Hindlimb muscle (tissue), 1 donor: ENCODE measurements around the gene DCP1A. TPM values are rescaled to one million over a fixed set of nuclear protein-coding genes. Genes with fewer than 3 reads are reported as not detected.
"Not testable (repeated sequence)": the region's sequence is repeated elsewhere in the genome, so short reads cannot be mapped to it uniquely, and the experiment has no call there.

ENCODE experiments used
- DNase-seq: peaks from one replicate; pipeline ENCODE4 v3.0.0-alpha.2; 2013
- polyA plus RNA-seq: library from polyadenylated mRNA; unstranded; fragments of 120-200 nt; gene quantifications from one replicate; pipeline ENCODE4 v1.2.1, GENCODE V29; 2013; ENCODE audit not compliant: insufficient read length

The DCP1A gene
- polyA plus RNA-seq, 1 donor = 20.5 TPM

DNA sequence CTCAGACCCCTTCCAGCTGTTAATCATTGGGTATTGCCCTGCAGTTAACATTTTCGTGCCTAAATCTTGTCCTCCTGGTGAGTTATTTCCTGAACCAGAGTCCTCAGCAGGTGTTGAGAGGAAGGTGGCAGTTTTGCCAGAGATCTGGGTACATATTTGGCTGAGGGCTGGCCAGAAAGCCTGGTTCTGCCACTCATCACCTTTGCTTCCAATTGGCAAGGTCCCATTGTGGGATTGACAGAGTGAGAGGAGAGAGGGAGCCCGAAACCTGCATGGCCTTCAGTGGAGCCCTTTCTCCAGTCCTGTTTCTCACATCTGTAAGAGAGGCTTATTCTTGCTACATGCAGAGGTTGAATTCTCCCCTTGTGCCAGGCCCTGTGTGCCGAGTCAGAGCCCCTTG is 82.6 kb downstream of the DCP1A start:
- DNase-seq = no peak

DNA sequence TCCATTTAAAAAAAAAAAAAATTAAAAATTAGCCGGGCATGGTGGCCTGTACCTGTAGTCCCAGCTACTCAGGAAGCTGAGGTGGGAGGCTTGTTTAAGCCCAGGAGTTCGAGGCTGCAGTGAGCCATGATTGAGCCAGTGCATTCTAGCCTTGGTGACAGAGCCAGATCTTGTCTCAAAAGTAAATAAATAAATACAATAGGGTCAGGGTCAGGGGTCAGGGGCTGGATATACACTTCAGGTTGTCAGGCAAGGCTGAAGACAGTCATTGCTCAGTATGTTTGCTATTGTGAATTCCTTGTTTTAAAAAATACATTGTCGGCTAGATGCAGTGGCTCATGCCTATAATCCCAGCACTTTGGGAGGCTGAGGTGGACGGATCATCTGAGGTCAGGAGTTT is 83.4 kb downstream of the DCP1A start:
- DNase-seq = no peak

DNA sequence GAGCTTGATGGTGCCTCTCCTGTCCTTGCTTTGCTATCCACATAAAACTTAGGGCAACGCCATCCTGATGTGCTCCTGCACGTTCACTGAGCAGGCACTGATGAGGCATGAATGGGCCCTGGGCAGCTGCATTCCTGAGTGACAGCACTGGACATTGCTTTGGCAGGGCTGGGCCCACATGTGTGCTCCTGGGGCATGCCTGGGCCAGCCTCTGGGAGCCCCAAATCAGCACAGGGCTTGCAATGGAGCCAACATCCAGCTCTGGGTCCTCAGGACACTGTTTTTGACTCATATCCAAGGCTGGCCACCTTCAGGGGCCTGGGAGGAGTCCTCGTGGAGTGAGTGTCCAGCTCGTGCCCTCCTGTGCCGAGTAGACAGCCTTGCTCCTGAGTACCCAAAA is 85.6 kb downstream of the DCP1A start:
- DNase-seq = no peak

DNA sequence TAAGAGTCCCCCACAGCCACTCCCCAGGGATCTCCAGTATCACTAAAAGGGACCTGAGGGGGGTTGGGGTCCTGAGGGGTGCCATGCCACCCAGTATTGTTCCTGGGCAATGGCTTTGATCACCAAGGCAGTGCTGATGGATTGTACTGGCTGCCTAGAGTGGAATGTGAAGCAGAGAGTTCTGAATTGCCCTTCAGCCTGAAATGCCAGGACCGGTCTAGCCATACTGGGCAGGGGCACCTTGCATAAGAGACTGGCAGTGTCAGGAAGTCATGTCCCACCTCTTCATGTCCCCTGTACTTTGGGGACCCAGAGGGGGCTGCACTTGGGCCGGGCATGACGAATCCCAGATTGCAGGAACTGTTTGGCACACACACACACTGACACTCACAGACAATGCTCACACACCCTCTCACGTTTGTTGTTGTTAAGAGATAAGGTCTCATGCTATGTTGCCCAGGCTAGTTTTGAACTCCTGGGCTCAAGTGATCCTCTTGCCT is 87.0 kb downstream of the DCP1A start:
- no peak for DNase-seq

DNA sequence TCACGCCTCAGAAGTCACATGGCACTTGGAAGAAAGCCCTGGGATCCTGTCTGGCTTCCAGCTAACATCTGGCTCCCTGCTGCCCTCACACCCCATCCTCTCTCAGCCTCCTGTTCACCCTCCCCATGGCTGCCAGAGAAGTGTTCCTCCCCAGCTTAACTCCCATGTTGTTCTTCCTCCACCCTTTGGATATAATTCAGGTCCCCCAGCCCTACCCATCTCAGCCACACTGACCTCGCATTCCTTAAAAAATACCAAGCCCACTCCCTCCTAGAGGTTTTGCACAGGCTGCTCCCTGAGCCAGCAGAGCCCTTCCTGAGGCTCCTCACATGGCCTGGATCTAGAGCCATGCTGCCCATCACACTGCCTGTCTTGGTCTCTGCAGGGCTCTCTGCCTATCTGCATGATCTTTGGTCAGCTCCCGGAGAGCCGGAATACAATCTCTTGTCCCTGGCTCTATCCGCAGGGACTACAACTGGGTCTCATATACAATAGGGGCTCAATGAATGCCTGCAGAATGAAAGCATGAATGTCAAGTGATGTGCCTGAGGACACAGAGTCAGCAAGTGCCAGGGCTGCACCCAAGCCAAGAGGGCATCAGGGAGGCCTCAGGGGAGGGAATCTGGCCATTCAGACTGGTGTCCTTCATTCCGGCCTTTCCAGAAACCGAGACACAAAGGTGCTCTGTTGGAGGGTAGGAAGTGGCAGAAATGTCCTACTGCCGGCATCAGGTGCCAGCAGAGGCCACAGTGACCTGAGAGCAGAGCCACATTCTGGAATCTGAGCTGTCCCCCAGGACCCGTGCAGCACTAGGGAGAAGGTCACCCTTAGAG is 87.7 kb downstream of the DCP1A start:
- no peak for DNase-seq

DNA sequence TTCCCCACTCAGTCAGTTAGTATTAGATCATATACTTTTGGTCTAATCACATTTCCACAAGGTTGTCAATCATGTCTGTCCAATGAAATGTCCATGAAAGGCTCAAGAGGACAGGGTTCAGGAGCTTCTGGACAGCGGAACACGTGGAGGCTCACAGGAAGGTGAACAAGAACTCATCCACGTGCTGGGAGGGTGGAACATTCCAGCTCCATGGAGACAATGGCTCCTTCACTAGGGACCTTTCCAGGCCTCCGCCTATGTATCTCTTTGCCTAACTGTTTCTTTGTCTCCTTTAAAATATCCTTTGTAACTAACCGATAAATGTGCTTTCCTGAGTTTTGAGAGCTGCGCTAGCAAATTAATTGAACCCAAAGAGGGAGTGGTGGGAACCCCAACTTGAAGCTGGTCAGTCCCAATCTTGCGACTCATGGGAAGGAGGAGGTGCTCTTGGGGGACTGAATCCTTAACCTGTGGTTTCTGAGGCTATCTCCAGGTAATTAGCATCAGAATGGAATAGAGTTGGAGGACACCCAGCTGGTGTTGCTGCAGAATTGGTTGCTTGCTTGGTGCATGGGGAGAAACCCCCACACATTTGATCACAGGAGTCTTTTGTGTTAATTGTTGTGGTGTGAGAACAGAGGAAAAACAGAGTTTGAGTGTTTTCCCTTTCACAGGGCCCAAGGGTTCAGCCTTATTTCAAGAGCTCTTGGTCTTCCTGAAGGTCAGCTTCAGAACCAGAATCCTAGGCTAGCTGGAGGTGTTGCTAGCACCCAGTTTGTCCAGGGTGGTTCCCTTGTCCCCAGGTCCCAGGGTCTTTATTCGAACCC is 88.5 kb downstream of the DCP1A start:
- DNase-seq = no peak

DNA sequence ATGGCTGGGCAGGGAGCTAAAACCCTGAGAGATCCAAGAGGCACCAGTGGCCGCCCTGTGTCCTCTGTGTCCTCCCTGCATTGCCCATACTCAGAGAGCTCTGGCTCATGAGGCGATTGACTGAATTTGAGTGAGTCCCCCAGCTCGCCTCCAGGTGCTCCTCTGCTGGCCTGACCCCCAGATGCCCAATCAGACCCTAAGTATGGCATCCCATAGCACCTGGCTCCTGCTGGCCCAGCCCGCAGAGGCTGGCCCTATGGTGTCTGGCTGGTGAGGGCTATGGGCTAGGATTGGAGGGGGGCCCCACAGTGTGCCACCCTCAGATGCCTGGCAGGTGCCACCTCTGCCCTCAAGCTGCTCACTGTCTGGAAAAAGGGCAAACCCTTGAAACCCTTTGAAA is 89.9 kb downstream of the DCP1A start:
- DNase-seq = no peak

DNA sequence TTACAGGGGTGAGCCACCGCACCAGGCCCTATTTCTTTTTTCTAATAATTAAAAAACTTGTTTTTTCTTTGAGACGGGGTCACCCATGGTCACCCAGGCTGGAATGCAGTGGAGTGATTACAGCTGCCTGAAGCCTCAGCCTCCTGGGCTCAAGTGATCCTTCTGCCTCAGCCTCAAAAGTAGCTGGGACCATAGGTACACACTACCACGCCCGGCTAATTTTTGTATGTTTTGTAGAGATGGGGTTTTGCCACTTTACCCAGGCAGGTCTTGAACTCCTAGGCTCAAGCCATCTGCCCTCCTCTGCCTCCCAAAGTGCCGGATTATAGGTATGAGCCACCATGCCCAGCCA is 90.7 kb downstream of the DCP1A start:
- DNase-seq = no peak

DNA sequence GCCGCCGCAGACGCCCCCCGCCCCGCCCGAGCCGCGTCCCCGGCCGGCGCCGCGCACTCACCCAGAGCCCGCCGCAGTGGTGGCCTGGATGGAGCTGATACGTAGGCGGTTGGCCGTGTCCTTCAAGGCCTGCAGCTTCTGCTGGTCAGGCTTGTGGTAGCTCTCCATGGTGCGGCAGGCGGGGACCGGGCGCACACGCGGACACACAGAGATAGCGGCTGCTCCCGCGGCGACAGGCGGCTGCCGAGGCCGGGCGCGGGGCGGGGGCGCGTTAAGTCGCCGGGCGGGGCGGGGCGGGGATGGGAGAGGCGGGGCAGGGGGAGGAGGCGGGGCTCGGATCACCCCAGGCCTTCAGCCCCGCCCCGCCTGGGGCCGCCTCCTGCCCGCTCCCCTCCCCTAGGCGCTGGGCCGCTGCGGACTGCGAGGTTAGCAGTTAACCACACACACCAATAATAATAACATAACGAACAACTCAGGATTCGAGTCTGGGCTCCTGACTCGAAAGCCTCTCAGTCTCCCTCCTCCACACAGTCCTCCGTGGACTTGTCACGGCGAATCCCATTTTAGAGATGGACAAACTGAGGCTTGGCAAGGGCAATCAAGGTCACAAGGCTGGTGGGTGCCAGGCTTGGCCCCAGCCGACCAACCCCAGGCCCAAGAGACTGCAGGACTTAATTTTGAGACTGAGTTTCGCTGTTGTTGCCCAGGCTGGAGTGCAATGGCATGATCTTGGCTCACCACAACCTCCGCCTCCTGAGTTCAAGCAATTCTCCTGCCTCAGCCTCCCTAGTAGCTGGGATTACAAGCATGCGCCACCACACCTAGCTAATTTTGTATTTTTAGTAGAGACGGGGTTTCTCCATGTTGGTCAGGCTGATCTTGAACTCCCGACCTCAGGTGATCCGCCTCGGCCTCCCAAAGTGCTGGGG is 91.3 kb downstream of the DCP1A start, which contains the start of gene TKT:
Gene TKT, minus strand, starts transcription at position 248 of the 929 bp plus-strand sequence. Its CDS starts 80 bp downstream, at position 168.
- peak; percentile 83 for DNase-seq

DNA sequence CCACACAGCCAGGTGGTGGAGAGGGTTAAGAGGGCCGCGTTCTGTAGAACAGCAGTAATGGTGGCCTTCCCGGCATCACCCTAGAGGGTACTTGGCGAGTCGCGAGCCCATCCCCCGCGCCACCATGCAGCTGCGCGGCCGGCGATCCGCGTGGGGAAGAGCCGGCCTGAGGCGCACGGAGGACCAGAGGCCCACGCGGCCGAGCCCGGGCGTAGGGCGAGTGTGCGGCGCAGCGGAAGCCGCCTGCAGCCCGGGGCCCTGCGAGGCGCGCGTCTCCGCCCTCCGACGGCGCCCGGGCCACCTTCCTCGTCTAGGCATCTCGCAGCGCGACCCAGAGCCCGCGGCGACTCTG is 91.9 kb downstream of the DCP1A start:
- peak; percentile 37 for DNase-seq

DNA sequence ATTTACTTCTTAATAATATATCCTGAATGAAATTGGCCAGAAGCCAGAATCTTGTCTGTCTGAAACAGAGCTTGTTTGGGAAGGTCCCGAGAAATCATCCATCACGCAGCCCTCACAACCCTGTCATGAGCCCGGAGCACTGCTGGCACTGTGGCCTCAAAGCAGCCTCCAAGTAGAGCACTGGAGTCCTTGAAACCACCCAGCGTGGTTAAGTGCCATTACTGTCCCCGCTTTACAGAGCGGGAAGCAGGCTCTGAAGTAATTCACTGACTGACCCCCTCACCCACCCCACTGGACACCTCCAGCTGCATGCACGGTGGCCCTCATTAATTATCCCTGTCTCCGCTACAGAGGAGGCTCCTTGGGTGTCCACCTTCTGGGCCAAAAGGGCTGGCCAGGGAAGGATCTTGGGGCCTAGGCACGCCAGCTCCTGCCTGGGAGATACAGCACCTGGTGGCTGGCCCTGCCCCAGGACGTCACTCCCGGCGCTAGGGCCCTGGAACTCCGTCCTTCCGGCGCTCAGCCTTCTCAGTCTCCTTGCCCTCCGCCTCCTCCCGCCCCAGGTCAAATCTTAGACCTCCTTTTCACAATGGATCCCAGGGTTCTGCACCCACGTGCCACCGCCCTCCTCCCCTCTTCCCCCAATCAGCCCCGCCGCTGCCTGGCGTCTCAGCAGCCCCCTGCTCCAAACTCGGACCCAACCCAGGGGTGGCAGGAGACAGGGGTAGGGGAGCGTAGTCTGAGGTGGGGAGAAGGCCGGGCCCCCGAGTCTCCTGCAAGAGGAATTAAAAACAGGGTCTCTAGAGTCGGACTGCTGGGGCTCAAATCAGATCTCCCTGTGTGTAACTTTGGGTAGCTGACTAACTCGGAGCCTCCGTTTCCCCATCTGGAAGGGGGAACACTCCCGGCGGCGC is 92.6 kb downstream of the DCP1A start:
- DNase-seq = peak; percentile 45

DNA sequence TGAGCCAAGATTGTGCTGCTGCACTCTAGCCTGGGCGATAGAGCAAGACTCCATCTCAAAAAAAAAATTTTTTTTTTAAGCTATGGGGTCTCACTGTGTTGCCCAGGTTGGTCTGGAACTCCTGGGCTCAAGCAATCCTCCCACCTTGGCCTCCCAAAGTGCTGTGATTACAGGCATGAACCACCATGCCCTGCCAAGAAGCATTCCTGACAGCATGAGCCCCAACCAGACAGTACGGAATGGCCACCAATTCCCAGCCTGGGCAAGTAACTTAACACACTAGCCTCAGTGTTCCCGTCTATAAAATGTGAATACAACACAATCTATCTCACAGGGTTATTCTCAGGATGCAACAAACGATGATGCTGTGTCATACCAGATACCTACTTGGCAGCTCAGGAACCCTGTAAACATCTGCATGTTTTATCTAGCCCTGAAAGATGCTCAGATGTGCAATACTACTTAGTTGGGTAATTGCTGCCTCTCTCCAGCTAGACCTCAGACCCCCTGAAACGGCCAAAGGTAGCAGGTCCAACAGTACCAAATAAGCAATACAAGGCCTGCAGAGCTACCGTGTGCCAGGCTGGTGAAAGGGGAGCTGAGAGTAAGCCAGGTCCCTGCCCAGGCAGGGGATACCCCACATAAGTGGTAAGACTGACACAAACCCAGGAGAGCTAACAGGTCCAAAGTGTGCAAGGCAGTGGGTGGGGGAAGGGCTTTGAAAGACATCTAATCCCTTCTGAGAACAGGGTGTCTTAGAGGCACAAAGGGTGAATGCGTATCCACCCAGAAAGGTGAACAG is 93.4 kb downstream of the DCP1A start:
- no peak for DNase-seq

DNA sequence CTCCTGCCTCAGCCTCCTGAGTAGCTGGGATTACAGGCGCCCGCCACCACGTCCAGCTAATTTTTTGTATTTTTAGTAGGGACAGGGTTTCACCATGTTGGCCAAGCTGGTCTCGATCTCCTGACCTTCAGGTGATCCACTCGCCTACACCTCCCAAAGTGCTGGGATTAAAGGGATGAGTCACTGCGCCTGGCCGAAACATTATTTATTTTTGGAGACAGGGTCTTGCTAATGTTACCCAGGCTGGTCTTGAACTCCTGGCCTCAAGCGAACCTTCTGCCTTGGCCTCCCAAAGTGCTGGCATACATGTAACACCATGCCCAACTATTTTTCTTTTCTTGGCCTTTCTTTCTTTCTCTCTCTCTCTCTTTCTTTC is 94.4 kb downstream of the DCP1A start:
- not testable (repeated sequence) for DNase-seq

DNA sequence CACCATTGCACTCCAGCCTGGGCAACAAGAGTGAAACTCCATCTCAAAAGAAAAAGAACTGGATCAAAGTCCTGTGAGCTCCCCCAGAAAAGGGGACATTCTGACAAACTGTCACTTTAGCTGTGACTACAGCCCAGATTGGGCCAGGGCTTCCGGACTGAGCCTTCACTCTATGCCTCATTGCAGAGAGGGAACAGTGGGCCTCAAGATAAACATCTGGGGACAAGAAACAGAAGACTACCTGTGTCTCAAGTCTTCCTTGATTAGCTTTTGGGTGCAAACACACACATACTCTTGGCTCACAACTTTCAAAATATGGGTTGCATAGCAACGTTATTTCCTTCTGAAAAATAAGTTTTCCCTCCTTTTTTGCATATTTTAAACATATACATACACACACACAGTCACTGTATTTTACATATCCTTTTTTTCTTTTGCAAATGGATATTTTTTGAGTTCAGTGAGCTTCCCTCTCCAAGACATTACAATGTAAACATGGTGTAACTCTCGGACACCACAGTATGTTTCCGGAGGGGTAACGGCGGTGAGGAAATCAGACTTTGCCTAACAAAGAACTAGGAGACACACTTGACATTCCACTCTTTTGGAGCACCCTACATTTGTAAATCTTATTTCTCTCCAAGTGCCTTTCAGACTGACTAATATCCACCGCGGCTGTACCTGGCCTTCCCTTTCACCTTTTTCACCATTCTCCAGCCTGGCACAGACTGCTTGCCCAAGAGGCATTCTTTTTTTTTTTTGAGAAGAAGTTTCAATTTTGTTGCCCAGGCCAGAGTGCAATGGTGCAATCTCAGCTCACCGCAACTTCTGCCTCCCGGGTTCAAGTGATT is 95.0 kb downstream of the DCP1A start:
- DNase-seq = no peak

DNA sequence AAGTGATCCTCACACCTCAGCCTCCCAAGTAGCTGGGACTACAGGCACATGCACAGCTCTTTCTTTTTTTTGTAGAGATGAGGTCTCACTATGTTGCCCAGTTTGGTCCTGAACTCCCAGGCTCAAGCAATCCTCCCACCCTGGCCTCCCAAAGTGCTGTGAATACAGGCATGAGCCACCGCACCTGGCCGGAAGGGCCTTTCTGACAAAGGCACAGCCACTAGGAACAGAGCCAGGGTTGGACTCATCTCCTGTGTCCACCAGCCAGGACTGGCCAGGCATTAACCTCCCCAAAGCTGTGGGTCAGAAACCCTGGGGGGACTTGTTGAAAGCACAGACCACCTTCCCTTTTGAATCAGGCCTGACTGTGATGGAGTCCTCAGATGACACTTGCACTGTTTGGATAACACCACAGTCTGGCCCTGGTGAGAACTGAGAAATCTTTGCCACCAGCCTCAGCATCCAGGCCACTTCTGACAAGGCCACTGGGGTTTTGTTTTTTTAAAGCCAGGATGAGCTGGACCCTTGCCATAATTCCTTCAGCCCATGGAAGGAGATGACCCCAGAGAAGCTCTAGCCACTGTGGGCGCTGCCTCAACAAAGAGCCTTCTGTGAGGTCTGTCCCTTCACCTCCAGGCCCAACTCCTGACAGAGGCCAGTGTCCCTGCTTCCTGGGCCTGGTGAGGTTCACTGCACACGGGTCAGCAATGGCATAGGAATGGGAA is 96.3 kb downstream of the DCP1A start:
- DNase-seq = no peak

DNA sequence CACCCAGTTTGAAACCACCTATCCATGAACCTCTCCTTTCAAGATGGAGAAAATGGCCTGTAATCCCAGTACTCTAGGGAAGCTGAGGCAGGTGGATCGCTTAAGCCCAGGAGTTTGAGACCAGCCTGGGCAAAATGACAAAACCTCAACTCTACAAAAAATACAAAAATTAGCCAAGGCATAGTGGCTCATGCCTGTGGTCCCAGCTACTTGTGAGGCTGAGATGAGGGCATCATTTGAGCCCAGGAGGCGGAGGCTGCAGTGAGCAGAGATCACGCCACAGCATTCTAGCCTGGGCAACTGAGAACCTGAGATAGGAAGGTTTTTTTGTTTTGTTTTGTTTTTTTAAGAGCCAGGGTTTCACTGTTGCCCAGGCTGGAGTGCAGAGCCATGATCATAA is 96.9 kb downstream of the DCP1A start:
- DNase-seq = no peak

DNA sequence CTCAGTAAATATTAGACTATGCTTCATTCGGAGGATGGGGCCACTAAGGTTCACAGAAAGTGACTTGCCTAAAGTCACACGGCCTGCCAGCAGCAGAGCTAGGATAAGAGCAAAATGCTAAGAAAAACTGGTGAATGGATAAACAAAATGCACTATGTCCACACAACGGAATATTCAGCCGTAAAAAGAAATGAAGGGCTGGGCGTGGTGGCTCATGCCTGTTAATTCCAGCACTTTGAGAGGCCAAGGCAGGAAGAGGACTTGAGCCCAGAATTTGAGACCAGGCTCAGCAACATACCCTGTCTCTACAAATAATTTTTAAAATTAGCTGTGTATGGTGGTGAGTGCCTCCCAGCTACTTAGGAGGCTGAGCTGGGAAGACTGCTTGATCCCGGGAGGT is 99.2 kb downstream of the DCP1A start:
- DNase-seq = no peak

DNA sequence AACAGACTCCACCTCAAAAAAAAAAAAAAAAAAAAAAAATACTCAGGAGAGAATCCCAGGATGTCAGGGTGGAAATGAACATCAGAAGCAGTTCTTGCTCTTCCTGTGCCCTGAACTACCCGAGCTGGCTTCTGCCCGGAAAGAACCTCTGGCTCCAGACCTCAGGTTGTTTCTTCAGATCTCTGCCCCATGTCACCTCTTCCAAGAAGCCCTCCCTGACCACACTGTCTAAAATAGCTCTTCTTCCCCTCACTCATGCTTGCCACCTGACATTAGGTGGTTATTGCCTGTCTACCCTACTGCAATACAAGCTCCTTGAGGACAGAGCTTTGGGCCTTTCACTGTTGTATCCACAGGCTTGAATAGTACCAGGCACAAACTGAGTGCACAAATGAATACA is 99.7 kb downstream of the DCP1A start:
- DNase-seq = no peak

DNA sequence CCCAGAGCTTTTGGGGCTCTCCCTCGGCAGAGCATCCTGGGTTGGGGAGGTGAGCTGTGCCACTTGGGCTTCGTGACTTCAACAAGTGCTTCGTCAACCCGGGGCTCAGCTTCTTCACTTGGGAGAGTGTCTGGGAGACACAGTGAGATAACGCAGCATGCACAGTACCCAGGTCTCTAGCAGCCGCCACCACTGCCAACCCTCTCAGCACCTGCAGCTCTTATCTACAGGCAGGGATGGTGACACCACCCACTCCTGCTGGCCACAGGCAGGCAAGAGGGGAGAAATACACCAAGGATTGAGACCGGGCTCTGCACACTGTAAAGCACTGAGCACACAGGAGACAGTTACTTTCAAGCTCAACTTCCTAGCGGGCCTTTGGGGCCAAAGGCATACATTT is 103.1 kb downstream of the DCP1A start:
- DNase-seq = no peak
